Glomerular endothelial cell (primary cell): ENCODE results near the gene IL15RA. TPM values are rescaled to one million over a fixed set of nuclear protein-coding genes. Genes with fewer than 3 reads are reported as not detected.
"Not testable (repeated sequence)": the region's sequence is repeated elsewhere in the genome, so short reads cannot be mapped to it uniquely, and the experiment has no call there.

Experiments used
- DNase-seq: peaks from one replicate; pipeline ENCODE4 v3.0.0-alpha.2; 2011; ENCODE audit warnings: low read depth, low spot score; ENCODE audit errors: extremely low read depth
- total RNA-seq: library from RNA; depleted of rRNA; stranded (reverse); fragments of >200 nt; gene quantifications from 2 replicates; pipeline ENCODE4 v1.2.3, GENCODE V29; 2015

Gene IL15RA
- total RNA-seq, 1 donor from 2014 or later: 46.7 TPM

- DNase-seq: no peak
Observed at GRCh38 chr10:5971315-5971832, 6.0 kb downstream of the IL15RA start.

GRCh38 chr10:5970527-5970926, 6.8 kb downstream of the IL15RA start:
- DNase-seq: no peak

- no peak for DNase-seq
Observed at GRCh38 chr10:5970066-5970465, 7.3 kb downstream of the IL15RA start.

GRCh38 chr10:5968681-5969453, 8.5 kb downstream of the IL15RA start:
- no peak for DNase-seq

- no peak for DNase-seq
Observed at GRCh38 chr10:5968037-5968680, 9.2 kb downstream of the IL15RA start.

GRCh38 chr10:5965266-5965665, 12.1 kb downstream of the IL15RA start:
- DNase-seq: no peak

GRCh38 chr10:5964736-5965135, 12.6 kb downstream of the IL15RA start:
- no peak for DNase-seq

GRCh38 chr10:5963591-5963990, 13.8 kb downstream of the IL15RA start:
- no peak for DNase-seq

GRCh38 chr10:5963071-5963470, 14.3 kb downstream of the IL15RA start:
- no peak for DNase-seq

- DNase-seq: not testable (repeated sequence)
Observed at GRCh38 chr10:5962358-5962940, 14.9 kb downstream of the IL15RA start.

- DNase-seq: no peak
Observed at GRCh38 chr10:5961405-5962100, 15.8 kb downstream of the IL15RA start.

- DNase-seq: not testable (repeated sequence)
Observed at GRCh38 chr10:5960973-5961275, 16.4 kb downstream of the IL15RA start.

GRCh38 chr10:5960070-5960972, 17.0 kb downstream of the IL15RA start:
- DNase-seq: no peak

- no peak for DNase-seq
Observed at GRCh38 chr10:5959581-5960069, 17.7 kb downstream of the IL15RA start.

GRCh38 chr10:5959142-5959541, 18.2 kb downstream of the IL15RA start:
- DNase-seq: no peak

- DNase-seq: no peak
Observed at GRCh38 chr10:5958675-5959074, 18.7 kb downstream of the IL15RA start.

- no peak for DNase-seq
Observed at GRCh38 chr10:5958077-5958476, 19.3 kb downstream of the IL15RA start.

- no peak for DNase-seq
Observed at GRCh38 chr10:5956146-5956936, 21.0 kb downstream of the IL15RA start.

- no peak for DNase-seq
Observed at GRCh38 chr10:5953676-5954075, 23.7 kb downstream of the IL15RA start.
